GM12878 (cell line): ENCODE data around the gene SNCA. TPM values are rescaled to one million over a fixed set of nuclear protein-coding genes. Genes with fewer than 3 reads are reported as not detected.

Experiments
- ATAC-seq: fragments of 200-7000 bp; cut with Tn5 transposase; 3 replicates; pipeline ENCODE4 v1.9.1; 2020; ENCODE audit warnings: mild to moderate bottlenecking, moderate library complexity
- BruUV-seq: library from RNA; stranded (reverse); fragments of 400-500 nt; replicated peaks from 2 replicates; lab custom pipeline; 2021; lab: Mats Ljungman, UMichigan
- CTCF ChIA-PET: fragments of 300-600 bp; sonication (Branson Sonifier 250); formaldehyde crosslinking; extraction: SDS; loops from one replicate; lab custom pipeline; 2021; ENCODE audit warnings: inconsistent platforms; lab: Yijun Ruan, JAX
- POLR2A ChIA-PET: fragments of 350-600 bp; formaldehyde crosslinking; extraction: SDS; loops from one replicate; lab custom pipeline; 2021; ENCODE audit warnings: inconsistent platforms; lab: Charles Lee
- RAD21 ChIA-PET: fragments of 300-600 bp; sonication (Branson Sonifier 250); formaldehyde crosslinking; loops from one replicate; lab custom pipeline; 2023; ENCODE audit warnings: antibody characterized with exemption; ENCODE audit not compliant: unreplicated experiment; lab: Charles Lee
- SMC1A ChIA-PET: fragments of 300-600 bp; sonication (Branson Sonifier 250); formaldehyde crosslinking; loops from one replicate; lab custom pipeline; 2023; ENCODE audit not compliant: unreplicated experiment, uncharacterized antibody; lab: Charles Lee
- DNase-seq: peaks from one replicate; pipeline ENCODE4 v3.0.0-alpha.2; 2011; ENCODE audit warnings: low read depth, low spot score
- FAIRE-seq: peaks from 3 replicates; lab custom pipeline; 2011; peaks lifted over from hg19 to GRCh38; lab: Jason Lieb, UNC
- H2AFZ ChIP-seq: 2 replicates; pipeline ENCODE4 v1.6.0; 2011; ENCODE audit warnings: low read depth, low read length, control low read depth; ENCODE audit not compliant: control insufficient read depth
- H3K27ac ChIP-seq: 2 replicates; pipeline ENCODE4 v1.5.1; 2011; ENCODE audit warnings: control low read depth; ENCODE audit not compliant: control insufficient read depth, insufficient read depth
- H3K27me3 ChIP-seq, 2 experiments: replicated peaks in 1 of 2; 2 replicates each; pipeline versions ENCODE4 v1.6.0 to v1.6.1; 2011; ENCODE audit warnings: low read length in 1 of 2; ENCODE audit not compliant: control insufficient read depth in 2 of 2, insufficient read depth in 2 of 2
- H3K36me3 ChIP-seq, 2 experiments: 2 replicates each; pipeline ENCODE4 v1.5.1; 2011; ENCODE audit warnings: low read length in 1 of 2; ENCODE audit not compliant: control insufficient read depth in 2 of 2, insufficient read depth in 2 of 2
- H3K4me1 ChIP-seq: 2 replicates; pipeline ENCODE4 v1.6.1; 2011; ENCODE audit warnings: mild to moderate bottlenecking, low read length, moderate library complexity, mixed read lengths; ENCODE audit not compliant: control insufficient read depth, insufficient read depth
- H3K4me2 ChIP-seq: 2 replicates; pipeline ENCODE4 v1.6.0; 2011; ENCODE audit warnings: control low read depth; ENCODE audit not compliant: control insufficient read depth, insufficient read depth
- H3K4me3 ChIP-seq: fragments of 200-600 bp; sonication (generic); 2 replicates; pipeline ENCODE4 v1.5.1; 2016
- H3K79me2 ChIP-seq: 2 replicates; pipeline ENCODE4 v1.6.0; 2011; ENCODE audit warnings: low read length; ENCODE audit not compliant: control insufficient read depth, insufficient read depth
- H3K9ac ChIP-seq: 2 replicates; pipeline ENCODE4 v1.8.0; 2011; ENCODE audit warnings: low read length, control low read depth, mixed read lengths; ENCODE audit not compliant: control insufficient read depth, insufficient read depth
- H3K9me3 ChIP-seq: replicated peaks from 3 replicates; pipeline ENCODE4 v1.5.1; 2011; ENCODE audit warnings: mild to moderate bottlenecking, low read length; ENCODE audit not compliant: control insufficient read depth, insufficient read depth
- H4K20me1 ChIP-seq: 2 replicates; pipeline ENCODE4 v1.6.0; 2011; ENCODE audit not compliant: control insufficient read depth, insufficient read depth
- BMI1 ChIP-seq: fragments of 450-650 bp; IDR thresholded peaks from 2 replicates; pipeline ENCODE4 v1.6.1; 2016; ENCODE audit warnings: mild to moderate bottlenecking, moderate library complexity, borderline replicate concordance
- CREM ChIP-seq: IDR thresholded peaks from 2 replicates; pipeline ENCODE4 v1.6.1; 2014; ENCODE audit warnings: antibody characterized with exemption, low read depth
- DPF2 ChIP-seq: fragments of 450-650 bp; IDR thresholded peaks from 2 replicates; pipeline ENCODE4 v1.6.1; 2017; ENCODE audit warnings: mild to moderate bottlenecking
- EP300 ChIP-seq, 2 experiments: fragments of 150-350 bp in 1 of 2; IDR thresholded peaks; 2 replicates each; pipeline ENCODE4 v1.6.1; 2011 to 2012; ENCODE audit warnings: low read depth in 2 of 2, low read length in 2 of 2, borderline replicate concordance in 1 of 2, improper control_type of control experiment in 1 of 2, inconsistent platforms in 1 of 2; ENCODE audit not compliant: control insufficient read depth in 1 of 2
- FOXM1 ChIP-seq: IDR thresholded peaks from 2 replicates; pipeline ENCODE4 v1.6.1; 2012; ENCODE audit warnings: low read depth, mild to moderate bottlenecking, inconsistent platforms, low read length, moderate library complexity
- HDAC6 ChIP-seq: fragments of 200-600 bp; sonication (generic); IDR thresholded peaks from one replicate; pipeline ENCODE4 v1.8.0; 2017; ENCODE audit warnings: antibody characterized with exemption; ENCODE audit not compliant: unreplicated experiment
- NFXL1 ChIP-seq: fragments of 450-650 bp; IDR thresholded peaks from 2 replicates; pipeline ENCODE4 v1.6.1; 2017; ENCODE audit warnings: antibody characterized with exemption, mild to moderate bottlenecking, borderline replicate concordance
- NR2C1 ChIP-seq: fragments of 450-650 bp; IDR thresholded peaks from 2 replicates; pipeline ENCODE4 v1.6.1; 2017; ENCODE audit warnings: antibody characterized with exemption, mild to moderate bottlenecking, moderate library complexity
- POU2F2 ChIP-seq: IDR thresholded peaks from 3 replicates; pipeline ENCODE4 v1.6.1; 2011; ENCODE audit warnings: low read depth, mild to moderate bottlenecking, low read length, borderline replicate concordance
- RAD21 ChIP-seq: IDR thresholded peaks from 2 replicates; pipeline ENCODE4 v1.6.1; 2011; ENCODE audit warnings: mild to moderate bottlenecking, low read depth, low read length, moderate library complexity; ENCODE audit not compliant: insufficient read depth
- RBBP5 ChIP-seq: fragments of 200-600 bp; sonication (generic); conservative IDR thresholded peaks from 2 replicates; pipeline ENCODE4 v1.6.1; 2016
- RELA ChIP-seq: fragments of 450-650 bp; IDR thresholded peaks from 2 replicates; pipeline ENCODE4 v1.8.0; 2014; ENCODE audit warnings: borderline replicate concordance; ENCODE audit not compliant: partially characterized antibody
- ZBED1 ChIP-seq: IDR thresholded peaks from 2 replicates; pipeline ENCODE4 v1.6.1; 2016; ENCODE audit warnings: borderline replicate concordance
- ZNF217 ChIP-seq: fragments of 450-650 bp; IDR thresholded peaks from 2 replicates; pipeline ENCODE4 v1.6.1; 2017; ENCODE audit warnings: antibody characterized with exemption, mild to moderate bottlenecking
- WGBS: methylation state at CpG from one replicate; pipeline ENCODE4 v1.1.6; 2016; ENCODE audit warnings: low lambda C conversion rate; ENCODE audit not compliant: insufficient replicate concordance, insufficient coverage; ENCODE audit errors: missing lambda C conversion rate; 5-methylcytosine and 5-hydroxymethylcytosine counted together
- in situ Hi-C: fragments of 300-500 bp; cut with MboI; formaldehyde crosslinking; loops from 9 replicates; pipeline ENCODE4 v1.14.3; 2018; ENCODE audit warnings: mixed read lengths
- intact Hi-C: fragments of 100-400 bp; cut with micrococcal nuclease; formaldehyde crosslinking; loops from one replicate; pipeline ENCODE4 v1.14.2; 2022; ENCODE audit not compliant: unreplicated experiment
- polyA plus RNA-seq, 11 experiments: library from polyadenylated mRNA; depleted of rRNA in 4 of 11; unstranded in 6 of 11; stranded (reverse) in 5 of 11; fragments of >200 nt; fragmentation: Nextera tagmentation in 4 of 11; fragmentation: Illumina TruSeq in 1 of 11; extraction: Ambion mirVana in 4 of 11; extraction: Trizol in 1 of 11; gene quantifications; 1 replicate in 1 of 11; 2 replicates in 10 of 11; pipeline versions ENCODE4 v1.2.1 to v1.2.3, GENCODE V29; 2011 to 2016; ENCODE audit warnings: inconsistent platforms in 2 of 11, missing spikeins in 2 of 11, low read depth in 1 of 11
- total RNA-seq, 4 experiments: library from RNA; depleted of rRNA in 3 of 4; stranded (reverse); fragments of >200 nt in 3 of 4; fragmentation: Illumina TruSeq in 1 of 4; extraction: Trizol in 1 of 4; gene quantifications; 2 replicates each; pipeline versions ENCODE4 v1.2.1 to v1.2.3, GENCODE V29; 2013 to 2021
- TF ChIP-seq, protein P1 (sequence below): IDR thresholded peaks from 2 replicates; pipeline ENCODE4 v1.6.1; 2012; ENCODE audit warnings: improper control_type of control experiment, low read depth, low read length; ENCODE audit not compliant: insufficient replicate concordance

SNCA gene
- total and polyA plus RNA-seq, 10 of the 15 experiments (the other 5 are each of a cell fraction or from before 2014, with no cell fraction given): 0.22 TPM; not detected in 9

DNA sequence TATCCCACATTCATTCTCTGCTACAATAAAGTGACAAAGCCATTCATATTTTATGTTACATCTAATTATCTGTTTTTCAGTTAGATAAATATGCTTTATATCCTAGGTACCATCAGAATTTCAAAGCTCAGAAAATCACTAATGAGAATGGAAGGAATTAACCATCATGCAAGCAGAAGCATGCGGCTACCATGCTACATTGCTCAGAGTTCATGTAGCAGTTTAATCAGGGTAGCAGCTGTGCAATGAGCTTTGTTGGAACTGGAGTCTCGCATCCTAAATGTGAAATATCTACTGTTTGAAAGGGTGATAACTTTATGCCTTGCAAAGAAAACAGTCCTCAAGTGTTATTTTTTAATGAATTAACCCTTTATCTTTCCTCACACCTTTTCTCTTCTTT is 77.5 kb downstream of the SNCA start:
- POLR2A ChIA-PET: interaction anchor here (0.7 kb wide), 1 partner anchor 147 kb away, joined by 3 read pairs; no protein-coding TSS in a partner anchor
- WGBS: 46% methylated on average over 2 of the region's 2 CpGs
- no peak for ATAC-seq

More for the DNA sequence above, 77.5 kb downstream of the SNCA start:
- Histone ChIP-seq H3K4me3 (no peak overlapping the region), H3K9me3 (no peaks in the 10 kb centered on the region), H2AFZ (no peak overlapping the region), H3K4me1 (no peaks in the 10 kb centered on the region), H3K9ac (no peak overlapping the region), H4K20me1 (no peaks in the 10 kb centered on the region), H3K27ac (no peak overlapping the region), H3K4me2 (no peak overlapping the region), H3K27me3 (no peaks in the 10 kb centered on the region), H3K79me2 (no peaks in the 10 kb centered on the region), H3K36me3 (no peaks in the 10 kb centered on the region)
- RAD21 ChIA-PET: no interaction called here
- intact Hi-C loops (no loop called here), in situ Hi-C loops (no loop called here)
- CTCF ChIA-PET: interaction anchor here (0.6 kb wide), 2 partner anchors 310 to 375 kb away, joined by 3 to 5 read pairs; no protein-coding TSS in a partner anchor
- no peak for TF ChIP-seq FOXM1
- TF ChIP-seq RBBP5: no peak
- no peak for TF ChIP-seq NFXL1
- no peak for TF ChIP-seq POU2F2
- no peak for TF ChIP-seq DPF2
- no peak for TF ChIP-seq HDAC6
- TF ChIP-seq BMI1: no peak
- no peak for TF ChIP-seq NR2C1
- TF ChIP-seq, protein P1, sequence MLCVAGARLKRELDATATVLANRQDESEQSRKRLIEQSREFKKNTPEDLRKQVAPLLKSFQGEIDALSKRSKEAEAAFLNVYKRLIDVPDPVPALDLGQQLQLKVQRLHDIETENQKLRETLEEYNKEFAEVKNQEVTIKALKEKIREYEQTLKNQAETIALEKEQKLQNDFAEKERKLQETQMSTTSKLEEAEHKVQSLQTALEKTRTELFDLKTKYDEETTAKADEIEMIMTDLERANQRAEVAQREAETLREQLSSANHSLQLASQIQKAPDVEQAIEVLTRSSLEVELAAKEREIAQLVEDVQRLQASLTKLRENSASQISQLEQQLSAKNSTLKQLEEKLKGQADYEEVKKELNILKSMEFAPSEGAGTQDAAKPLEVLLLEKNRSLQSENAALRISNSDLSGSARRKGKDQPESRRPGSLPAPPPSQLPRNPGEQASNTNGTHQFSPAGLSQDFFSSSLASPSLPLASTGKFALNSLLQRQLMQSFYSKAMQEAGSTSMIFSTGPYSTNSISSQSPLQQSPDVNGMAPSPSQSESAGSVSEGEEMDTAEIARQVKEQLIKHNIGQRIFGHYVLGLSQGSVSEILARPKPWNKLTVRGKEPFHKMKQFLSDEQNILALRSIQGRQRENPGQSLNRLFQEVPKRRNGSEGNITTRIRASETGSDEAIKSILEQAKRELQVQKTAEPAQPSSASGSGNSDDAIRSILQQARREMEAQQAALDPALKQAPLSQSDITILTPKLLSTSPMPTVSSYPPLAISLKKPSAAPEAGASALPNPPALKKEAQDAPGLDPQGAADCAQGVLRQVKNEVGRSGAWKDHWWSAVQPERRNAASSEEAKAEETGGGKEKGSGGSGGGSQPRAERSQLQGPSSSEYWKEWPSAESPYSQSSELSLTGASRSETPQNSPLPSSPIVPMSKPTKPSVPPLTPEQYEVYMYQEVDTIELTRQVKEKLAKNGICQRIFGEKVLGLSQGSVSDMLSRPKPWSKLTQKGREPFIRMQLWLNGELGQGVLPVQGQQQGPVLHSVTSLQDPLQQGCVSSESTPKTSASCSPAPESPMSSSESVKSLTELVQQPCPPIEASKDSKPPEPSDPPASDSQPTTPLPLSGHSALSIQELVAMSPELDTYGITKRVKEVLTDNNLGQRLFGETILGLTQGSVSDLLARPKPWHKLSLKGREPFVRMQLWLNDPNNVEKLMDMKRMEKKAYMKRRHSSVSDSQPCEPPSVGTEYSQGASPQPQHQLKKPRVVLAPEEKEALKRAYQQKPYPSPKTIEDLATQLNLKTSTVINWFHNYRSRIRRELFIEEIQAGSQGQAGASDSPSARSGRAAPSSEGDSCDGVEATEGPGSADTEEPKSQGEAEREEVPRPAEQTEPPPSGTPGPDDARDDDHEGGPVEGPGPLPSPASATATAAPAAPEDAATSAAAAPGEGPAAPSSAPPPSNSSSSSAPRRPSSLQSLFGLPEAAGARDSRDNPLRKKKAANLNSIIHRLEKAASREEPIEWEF: no peak
- no peak for TF ChIP-seq RAD21
- no peak for TF ChIP-seq CREM
- TF ChIP-seq EP300 (IDR thresholded peaks at IDR 0.05; ENCODE audit: borderline replicate concordance in 1 of 2, control insufficient read depth in 1 of 2, low read depth in 2 of 2, low read length in 2 of 2): no peak
- no peak for TF ChIP-seq RELA
- no peak for TF ChIP-seq ZBED1
- no peak for TF ChIP-seq ZNF217
- DNase-seq (no peak), FAIRE-seq (no peak)
- SMC1A ChIA-PET: interaction anchor here (1.4 kb wide), 1 partner anchor 11 kb away, joined by 3 read pairs; no protein-coding TSS in a partner anchor
- no TSS peak for BruUV-seq
